ENCODE data around the gene SCYGR1.

Gene SCYGR1

DNA sequence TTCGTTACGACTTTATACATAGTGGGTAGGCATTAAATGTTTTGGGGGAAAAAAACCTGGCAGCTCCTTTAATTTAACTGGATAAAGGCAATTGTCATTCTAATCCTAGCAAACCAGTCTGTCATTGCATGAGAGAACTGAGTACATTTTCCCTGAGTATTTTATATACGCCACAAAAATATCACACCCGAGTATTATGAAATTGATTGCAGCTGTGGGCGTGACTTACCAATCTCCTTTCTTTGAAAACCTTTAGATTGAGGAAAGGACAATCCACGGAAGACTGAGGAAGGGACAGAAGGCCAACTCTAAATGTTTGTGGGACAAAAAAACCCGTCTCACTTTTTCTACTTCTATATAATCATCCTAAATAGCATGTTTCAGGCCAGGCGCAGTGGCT, 17.7 kb downstream of the SCYGR1 start:
- no peak for TF ChIP-seq CEBPB (IDR thresholded peaks at IDR 0.05)
- TF ChIP-seq TEAD4 (IDR thresholded peaks at IDR 0.05): no peak
- no peak for TF ChIP-seq MAX (IDR thresholded peaks at IDR 0.05)
- TF ChIP-seq EP300 (IDR thresholded peaks at IDR 0.05; ENCODE audit: borderline replicate concordance): no peak
- no peak for TF ChIP-seq YY1 (IDR thresholded peaks at IDR 0.05; ENCODE audit: low read depth)

DNA sequence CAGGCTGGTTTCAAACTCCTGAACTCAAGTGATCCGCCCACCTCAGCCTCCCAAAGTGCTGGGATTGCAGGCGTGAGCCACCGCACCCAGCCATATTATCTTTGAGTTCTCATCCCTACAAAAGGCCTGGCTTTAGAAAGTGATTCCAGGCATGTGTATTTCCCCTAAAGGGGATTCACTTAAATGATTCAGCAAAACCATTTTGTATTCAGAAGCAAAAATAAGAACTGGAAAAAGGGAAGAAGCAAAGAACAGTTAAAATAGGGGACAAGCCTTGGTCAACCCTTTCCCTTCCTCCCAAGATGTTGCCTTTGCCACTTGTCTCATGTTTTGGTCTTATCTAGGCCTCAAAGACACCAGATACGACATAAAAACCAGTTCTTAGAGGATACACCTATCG, 19.2 kb downstream of the SCYGR1 start:
- TF ChIP-seq EGR1 (IDR thresholded peaks at IDR 0.05): no peak
- no peak for TF ChIP-seq EP300 (IDR thresholded peaks at IDR 0.05; ENCODE audit: borderline replicate concordance)
- TF ChIP-seq ZBTB7A (IDR thresholded peaks at IDR 0.05; ENCODE audit: low read depth): no peak
- no peak for TF ChIP-seq RAD21 (IDR thresholded peaks at IDR 0.05; ENCODE audit: low read depth)
- TF ChIP-seq CREB1 (IDR thresholded peaks at IDR 0.05; ENCODE audit: low read depth): no peak
- no peak for TF ChIP-seq CEBPB (IDR thresholded peaks at IDR 0.05)
- no peak for TF ChIP-seq TAF1 (IDR thresholded peaks at IDR 0.05; ENCODE audit: low read depth)
- TF ChIP-seq TCF12 (IDR thresholded peaks at IDR 0.05; ENCODE audit: low read depth): no peak
- no peak for TF ChIP-seq NFIC (IDR thresholded peaks at IDR 0.05)
- no peak for TF ChIP-seq TEAD4 (IDR thresholded peaks at IDR 0.05)
- no peak for TF ChIP-seq MAX (IDR thresholded peaks at IDR 0.05)
- no peak for TF ChIP-seq REST (IDR thresholded peaks at IDR 0.05; ENCODE audit: low read depth)
- no peak for TF ChIP-seq YY1 (IDR thresholded peaks at IDR 0.05; ENCODE audit: low read depth)
- no peak for TF ChIP-seq FOXM1 (IDR thresholded peaks at IDR 0.05; ENCODE audit: borderline replicate concordance, low read depth)
- no peak for TF ChIP-seq USF1 (IDR thresholded peaks at IDR 0.05)

DNA sequence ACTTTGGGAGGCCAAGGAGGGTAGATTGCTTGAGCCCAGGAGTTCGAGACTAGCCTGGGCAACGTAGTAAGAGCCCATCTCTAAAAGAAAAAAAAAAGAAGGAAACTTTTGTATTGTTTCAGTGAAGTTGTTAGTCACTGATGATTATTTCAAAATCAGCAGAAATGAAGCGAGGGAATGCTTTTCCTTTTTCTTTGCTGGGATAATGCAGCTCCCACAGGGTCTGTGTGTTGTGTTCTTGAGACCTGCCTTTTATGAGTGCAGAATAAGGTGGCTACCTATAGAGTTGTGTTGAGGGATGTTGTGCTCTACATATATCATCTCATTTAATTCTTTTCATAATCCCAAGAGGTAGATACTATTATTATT, 20.3 kb downstream of the SCYGR1 start:
- TF ChIP-seq CEBPB (IDR thresholded peaks at IDR 0.05) (no peak), TEAD4 (IDR thresholded peaks at IDR 0.05) (no peak), YY1 (IDR thresholded peaks at IDR 0.05; ENCODE audit: low read depth) (no peak), REST (IDR thresholded peaks at IDR 0.05; ENCODE audit: low read depth) (no peak), EP300 (IDR thresholded peaks at IDR 0.05; ENCODE audit: borderline replicate concordance) (no peak), RAD21 (IDR thresholded peaks at IDR 0.05; ENCODE audit: low read depth) (no peak)

- TF ChIP-seq YY1 (IDR thresholded peaks at IDR 0.05; ENCODE audit: low read depth): no peak
- no peak for TF ChIP-seq FOXM1 (IDR thresholded peaks at IDR 0.05; ENCODE audit: borderline replicate concordance, low read depth)
These were observed 20.9 kb downstream of the SCYGR1 start for GRCh38 chr2:227366769-227367426.

- TF ChIP-seq MAX (IDR thresholded peaks at IDR 0.05): no peak
- no peak for TF ChIP-seq YY1 (IDR thresholded peaks at IDR 0.05; ENCODE audit: low read depth)
- TF ChIP-seq EP300 (IDR thresholded peaks at IDR 0.05; ENCODE audit: borderline replicate concordance): no peak
- no peak for TF ChIP-seq ZBTB7A (IDR thresholded peaks at IDR 0.05; ENCODE audit: low read depth)
- TF ChIP-seq RAD21 (IDR thresholded peaks at IDR 0.05; ENCODE audit: low read depth): no peak
- TF ChIP-seq NFIC (IDR thresholded peaks at IDR 0.05): no peak
- TF ChIP-seq EGR1 (IDR thresholded peaks at IDR 0.05): no peak
- no peak for TF ChIP-seq REST (IDR thresholded peaks at IDR 0.05; ENCODE audit: low read depth)
- no peak for TF ChIP-seq CREB1 (IDR thresholded peaks at IDR 0.05; ENCODE audit: low read depth)
- TF ChIP-seq USF1 (IDR thresholded peaks at IDR 0.05): no peak
- no peak for TF ChIP-seq TAF1 (IDR thresholded peaks at IDR 0.05; ENCODE audit: low read depth)
- no peak for TF ChIP-seq CEBPB (IDR thresholded peaks at IDR 0.05)
- TF ChIP-seq FOXM1 (IDR thresholded peaks at IDR 0.05; ENCODE audit: borderline replicate concordance, low read depth): no peak
- no peak for TF ChIP-seq TCF12 (IDR thresholded peaks at IDR 0.05; ENCODE audit: low read depth)
- TF ChIP-seq TEAD4 (IDR thresholded peaks at IDR 0.05): no peak
These were observed 21.9 kb downstream of the SCYGR1 start for GRCh38 chr2:227365833-227366232.

All from Ishikawa (cell line).